ENCODE results near the gene FAM98A.

FAM98A gene

GRCh38 chr2:33595385-33595784, 3.7 kb downstream of the FAM98A start:
- DNase-seq = no peak

GRCh38 chr2:33589444-33589843, 9.7 kb downstream of the FAM98A start:
- no peak for DNase-seq

GRCh38 chr2:33588232-33588631, 10.9 kb downstream of the FAM98A start:
- DNase-seq = no peak

- no peak for DNase-seq
Observed at GRCh38 chr2:33586766-33587165, 12.3 kb downstream of the FAM98A start.

GRCh38 chr2:33583194-33583938, 15.7 kb downstream of the FAM98A start:
- DNase-seq = no peak

- no peak for DNase-seq
Observed at GRCh38 chr2:33581872-33582271, 17.2 kb downstream of the FAM98A start.

- DNase-seq = no peak
Observed at GRCh38 chr2:33579227-33579626, 19.9 kb downstream of the FAM98A start.

GRCh38 chr2:33577668-33578067, 21.4 kb downstream of the FAM98A start:
- no peak for DNase-seq

GRCh38 chr2:33577084-33577483, 22.0 kb downstream of the FAM98A start:
- no peak for DNase-seq

GRCh38 chr2:33573657-33574056, 25.4 kb downstream of the FAM98A start:
- DNase-seq = no peak

GRCh38 chr2:33570681-33571080, 28.4 kb downstream of the FAM98A start:
- DNase-seq = no peak

GRCh38 chr2:33561872-33562271, 37.2 kb downstream of the FAM98A start:
- DNase-seq = no peak

GRCh38 chr2:33560017-33560416, 39.1 kb downstream of the FAM98A start:
- DNase-seq = no peak

GRCh38 chr2:33559328-33559727, 39.8 kb downstream of the FAM98A start:
- no peak for DNase-seq

- DNase-seq = no peak
Observed at GRCh38 chr2:33555681-33556080, 43.4 kb downstream of the FAM98A start.

GRCh38 chr2:33552758-33553461, 46.2 kb downstream of the FAM98A start:
- DNase-seq = no peak

- DNase-seq = no peak
Observed at GRCh38 chr2:33550206-33550605, 48.9 kb downstream of the FAM98A start.

- no peak for DNase-seq
Observed at GRCh38 chr2:33541243-33541642, 57.9 kb downstream of the FAM98A start.

- no peak for DNase-seq
Observed at GRCh38 chr2:33535421-33535820, 63.7 kb downstream of the FAM98A start.

All from NCI-H2029 (cell line).